Endodermal cell (in vitro differentiated cells): ENCODE data around the gene EPC1. TPM values are rescaled to one million over a fixed set of nuclear protein-coding genes. Genes with fewer than 3 reads are reported as not detected.
A peak's percentile ranks its signal among the peaks of the same experiment; 100 is the strongest.

ENCODE experiments used
- DNase-seq: peaks from one replicate; pipeline ENCODE4 v3.0.0-alpha.2; 2017
- H3K27ac ChIP-seq: 2 replicates; pipeline ENCODE4 v1.5.1; 2013; ENCODE audit warnings: mild to moderate bottlenecking, low read depth, low read length, moderate library complexity
- H3K27me3 ChIP-seq: 2 replicates; pipeline ENCODE4 v1.6.1; 2013; ENCODE audit warnings: mild to moderate bottlenecking, low read length, moderate library complexity; ENCODE audit not compliant: insufficient read depth, control insufficient read depth, poor library complexity, severe bottlenecking
- H3K36me3 ChIP-seq: 2 replicates; pipeline ENCODE4 v1.7.0; 2013; ENCODE audit warnings: mild to moderate bottlenecking, low read length, moderate library complexity; ENCODE audit not compliant: control insufficient read depth, insufficient read depth
- H3K4me1 ChIP-seq: one replicate; pipeline ENCODE4 v1.7.0; 2013; ENCODE audit warnings: low read length; ENCODE audit not compliant: control insufficient read depth, insufficient read depth
- H3K4me3 ChIP-seq: 2 replicates; pipeline ENCODE4 v1.5.1; 2013; ENCODE audit warnings: mild to moderate bottlenecking, low read length, moderate library complexity
- H3K9ac ChIP-seq: 2 replicates; pipeline ENCODE4 v1.6.1; 2013; ENCODE audit warnings: mild to moderate bottlenecking, low read length, moderate library complexity; ENCODE audit not compliant: poor library complexity, severe bottlenecking; ENCODE audit errors: extremely low read depth
- H3K9me3 ChIP-seq: 2 replicates; pipeline ENCODE4 v1.6.1; 2013; ENCODE audit warnings: mild to moderate bottlenecking, low read length, moderate library complexity; ENCODE audit not compliant: control insufficient read depth
- H3K27ac Mint-ChIP-seq: 2 replicates; pipeline ENCODE4 v1.8.0; 2020; ENCODE audit warnings: mixed read lengths
- H3K27me3 Mint-ChIP-seq: 2 replicates; pipeline ENCODE4 v1.8.0; 2021; ENCODE audit warnings: mild to moderate bottlenecking, mixed read lengths; ENCODE audit not compliant: insufficient read depth
- H3K36me3 Mint-ChIP-seq: 2 replicates; pipeline ENCODE4 v1.8.0; 2020; ENCODE audit warnings: low read depth, mixed read lengths
- H3K4me1 Mint-ChIP-seq: 2 replicates; pipeline ENCODE4 v1.8.0; 2020; ENCODE audit warnings: mixed read lengths
- H3K4me3 Mint-ChIP-seq: 2 replicates; pipeline ENCODE4 v1.8.0; 2020; ENCODE audit warnings: mild to moderate bottlenecking, moderate library complexity, mixed read lengths
- H3K9me3 Mint-ChIP-seq: 2 replicates; pipeline ENCODE4 v1.8.0; 2020; ENCODE audit warnings: mild to moderate bottlenecking, mixed read lengths
- WGBS, 2 experiments: methylation state at CpG; one replicate each; pipeline versions ENCODE4 v1.1.5 to v1.1.7; 2013; ENCODE audit warnings: missing lambda C conversion rate in 2 of 2, mixed read lengths in 1 of 2; ENCODE audit not compliant: insufficient coverage in 1 of 2, insufficient read length in 1 of 2; 5-methylcytosine and 5-hydroxymethylcytosine counted together
- total RNA-seq, 2 donors: library from RNA; stranded (reverse); fragmentation: NEBNext Ultra II Directional in 1 of 2; extraction: Animal tissue kit (Norgen Biotek cat#: 25700) in 1 of 2; gene quantifications; 2 replicates in 1 of 2; 3 replicates in 1 of 2; pipeline ENCODE4 v1.2.1, GENCODE V29; 2021
- TF ChIP-seq, protein P1 (sequence below): fragments of 200-600 bp; sonication (generic); conservative IDR thresholded peaks from 2 replicates; pipeline ENCODE4 v1.5.0; 2021; ENCODE audit warnings: antibody characterized with exemption, mild to moderate bottlenecking

EPC1 gene
- total RNA-seq, 2 donors from 2014 or later = 27.9 to 40.3 TPM

DNA sequence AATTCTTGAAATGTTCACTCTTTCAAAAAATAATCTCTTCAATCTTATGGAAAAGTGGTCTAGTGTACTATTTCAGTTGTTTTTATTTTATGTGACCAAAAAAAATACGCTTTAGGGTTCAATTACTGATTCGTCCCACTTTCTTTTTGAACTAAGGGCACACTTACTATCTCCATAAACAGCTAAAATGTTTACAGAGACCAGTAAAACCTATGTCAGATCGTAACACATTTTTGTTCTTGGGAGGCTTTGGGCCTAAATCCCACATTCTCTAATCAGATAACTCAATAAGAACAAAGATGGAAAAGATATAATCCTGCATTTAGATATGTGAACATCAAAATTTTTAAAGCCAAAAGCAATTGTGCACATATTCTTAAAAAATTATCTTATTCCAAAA is 29.8 kb upstream of the EPC1 start:
- Histone ChIP-seq H3K9ac (peak overlapping the region; percentile 69), H3K27ac (no peak overlapping the region), H3K4me1 (no peaks in the 10 kb centered on the region), H3K4me3 (peak overlapping the region; percentile 87), H3K9me3 (no peaks in the 10 kb centered on the region), H3K27me3 (no peaks in the 10 kb centered on the region), H3K36me3 (no peaks in the 10 kb centered on the region)
- Mint-ChIP-seq H3K9me3 (no peaks in the 10 kb centered on the region), H3K36me3 (peaks cover 6% of the 10 kb centered on the region), H3K27ac (no peak overlapping the region), H3K27me3 (no peaks in the 10 kb centered on the region), H3K4me1 (peaks cover 3% of the 10 kb centered on the region), H3K4me3 (no peak overlapping the region)
- TF ChIP-seq, protein P1, sequence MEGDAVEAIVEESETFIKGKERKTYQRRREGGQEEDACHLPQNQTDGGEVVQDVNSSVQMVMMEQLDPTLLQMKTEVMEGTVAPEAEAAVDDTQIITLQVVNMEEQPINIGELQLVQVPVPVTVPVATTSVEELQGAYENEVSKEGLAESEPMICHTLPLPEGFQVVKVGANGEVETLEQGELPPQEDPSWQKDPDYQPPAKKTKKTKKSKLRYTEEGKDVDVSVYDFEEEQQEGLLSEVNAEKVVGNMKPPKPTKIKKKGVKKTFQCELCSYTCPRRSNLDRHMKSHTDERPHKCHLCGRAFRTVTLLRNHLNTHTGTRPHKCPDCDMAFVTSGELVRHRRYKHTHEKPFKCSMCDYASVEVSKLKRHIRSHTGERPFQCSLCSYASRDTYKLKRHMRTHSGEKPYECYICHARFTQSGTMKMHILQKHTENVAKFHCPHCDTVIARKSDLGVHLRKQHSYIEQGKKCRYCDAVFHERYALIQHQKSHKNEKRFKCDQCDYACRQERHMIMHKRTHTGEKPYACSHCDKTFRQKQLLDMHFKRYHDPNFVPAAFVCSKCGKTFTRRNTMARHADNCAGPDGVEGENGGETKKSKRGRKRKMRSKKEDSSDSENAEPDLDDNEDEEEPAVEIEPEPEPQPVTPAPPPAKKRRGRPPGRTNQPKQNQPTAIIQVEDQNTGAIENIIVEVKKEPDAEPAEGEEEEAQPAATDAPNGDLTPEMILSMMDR = no peak
- DNase-seq = no peak
- WGBS, 2 experiments = 62% methylated on average over 3 of the region's 3 CpGs; no CpG with 5 or more reads in 1 of the 2 experiments

DNA sequence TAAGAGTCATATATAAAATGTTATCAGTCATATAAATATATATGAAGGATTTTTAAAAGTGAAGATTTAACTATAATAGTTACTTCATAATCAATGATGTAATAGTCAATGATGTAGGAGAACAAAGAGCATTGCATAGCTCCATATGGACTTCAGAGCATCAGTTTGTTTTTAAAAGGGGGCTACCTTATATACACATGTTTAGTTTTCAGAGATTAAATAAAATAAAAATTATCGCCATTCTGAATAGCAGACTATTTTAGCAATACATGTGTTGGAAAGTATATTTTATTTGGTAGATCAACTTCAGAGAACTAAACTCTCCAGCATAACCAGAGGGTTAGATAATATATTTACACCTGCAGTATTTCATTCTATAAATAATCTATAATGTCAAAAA is 29.1 kb upstream of the EPC1 start:
- Mint-ChIP-seq H3K9me3 (no peaks in the 10 kb centered on the region), H3K4me3 (no peak overlapping the region), H3K27ac (no peak overlapping the region), H3K4me1 (peaks cover 3% of the 10 kb centered on the region), H3K27me3 (no peaks in the 10 kb centered on the region), H3K36me3 (peaks cover 7% of the 10 kb centered on the region)
- Histone ChIP-seq H3K4me1 (no peaks in the 10 kb centered on the region), H3K9me3 (no peaks in the 10 kb centered on the region), H3K4me3 (peak overlapping the region; percentile 87), H3K27me3 (no peaks in the 10 kb centered on the region), H3K36me3 (no peaks in the 10 kb centered on the region), H3K9ac (no peak overlapping the region), H3K27ac (no peak overlapping the region)
- WGBS, 2 experiments = no CpG with 5 or more reads among the region's 1 CpG
- DNase-seq = no peak
- TF ChIP-seq, protein P1 = no peak

DNA sequence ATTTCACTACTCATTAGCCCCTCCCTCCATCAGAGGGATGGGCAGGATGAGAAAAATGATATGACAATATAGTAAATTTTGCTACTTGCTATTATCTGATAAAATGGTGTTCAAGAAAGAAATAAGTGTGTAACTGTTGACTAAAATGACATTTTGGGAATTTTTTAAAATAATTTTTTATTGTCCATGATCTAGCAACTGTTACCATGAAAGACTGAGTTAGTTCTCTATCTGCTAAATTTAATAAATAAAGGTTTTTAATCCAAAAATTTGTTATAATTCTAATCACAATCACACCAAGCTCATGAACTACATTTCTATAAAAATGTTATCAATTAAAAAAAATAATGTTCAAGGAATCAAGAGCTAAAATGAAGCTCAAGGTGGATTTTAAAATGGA is 28.7 kb upstream of the EPC1 start:
- Histone ChIP-seq H3K9ac (no peak overlapping the region), H3K27ac (no peak overlapping the region), H3K9me3 (no peaks in the 10 kb centered on the region), H3K4me1 (no peaks in the 10 kb centered on the region), H3K4me3 (no peak overlapping the region), H3K27me3 (no peaks in the 10 kb centered on the region), H3K36me3 (no peaks in the 10 kb centered on the region)
- Mint-ChIP-seq H3K27me3 (no peaks in the 10 kb centered on the region), H3K27ac (no peak overlapping the region), H3K4me3 (no peak overlapping the region), H3K36me3 (peaks cover 8% of the 10 kb centered on the region), H3K4me1 (peaks cover 3% of the 10 kb centered on the region), H3K9me3 (no peaks in the 10 kb centered on the region)
- TF ChIP-seq, protein P1 = no peak
- no peak for DNase-seq
